Stomach (tissue), 9 donors: ENCODE measurements around the gene ENDOD1. TPM values are rescaled to one million over a fixed set of nuclear protein-coding genes. Genes with fewer than 3 reads are reported as not detected.

Experiments
- DNase-seq, 2 donors: peaks; one replicate each; pipeline versions ENCODE4 v3.0.0 to v3.0.0-alpha.2; 2013 to 2019
- H3K27ac ChIP-seq, 5 donors: fragments of 200-600 bp in 4 of 5; sonication (generic) in 4 of 5; one replicate each; pipeline ENCODE4 v1.5.1; 2013 to 2019; ENCODE audit warnings: mild to moderate bottlenecking in 1 of 5, moderate library complexity in 1 of 5
- H3K27me3 ChIP-seq, 3 donors: fragments of 200-600 bp; sonication (generic); one replicate each; pipeline ENCODE4 v1.5.1; 2017 to 2019; ENCODE audit warnings: mixed run types in 1 of 3
- H3K36me3 ChIP-seq, 4 donors: fragments of 200-600 bp; sonication (generic); 1 replicate in 3 of 4; 2 replicates in 1 of 4; pipeline ENCODE4 v1.5.1; 2016 to 2019
- H3K4me1 ChIP-seq, 4 donors: fragments of 200-600 bp; sonication (generic); one replicate each; pipeline ENCODE4 v1.5.1; 2016 to 2019
- H3K4me3 ChIP-seq, 4 donors: fragments of 200-600 bp; sonication (generic) in 3 of 4; one replicate each; pipeline ENCODE4 v1.5.1; 2016 to 2019; ENCODE audit warnings: mild to moderate bottlenecking in 1 of 4
- H3K9me3 ChIP-seq, 4 donors: fragments of 200-600 bp; sonication (generic); one replicate each; pipeline ENCODE4 v1.5.1; 2016 to 2019
- CTCF ChIP-seq, 7 experiments: fragments of 450-650 bp in 4 of 7; fragments of 200-600 bp in 3 of 7; sonication (generic) in 3 of 7; IDR thresholded peaks; one replicate each; pipeline ENCODE4 v1.5.1; 2016 to 2019; ENCODE audit warnings: antibody characterized with exemption in 7 of 7, control low read depth in 2 of 7, mild to moderate bottlenecking in 1 of 7
- EP300 ChIP-seq: sonication (generic); formaldehyde crosslinking; IDR thresholded peaks from one replicate; pipeline ENCODE4 v1.6.1; 2017; ENCODE audit warnings: antibody characterized with exemption
- POLR2A ChIP-seq, 4 donors: fragments of 450-650 bp; IDR thresholded peaks; one replicate each; pipeline ENCODE4 v1.6.1; 2016; ENCODE audit warnings: antibody characterized with exemption in 4 of 4, control low read depth in 2 of 4, mild to moderate bottlenecking in 1 of 4, moderate library complexity in 1 of 4
- POLR2AphosphoS5 ChIP-seq, 3 donors: sonication (generic); formaldehyde crosslinking; IDR thresholded peaks; one replicate each; pipeline ENCODE4 v1.6.1; 2016; ENCODE audit warnings: antibody characterized with exemption in 3 of 3
- WGBS, 5 donors: extraction: QIAGEN DNeasy Blood & Tissue Kit in 3 of 5; methylation state at CpG; one replicate each; pipeline versions ENCODE4 v1.1.5 to v1.1.7; 2013 to 2018; 5-methylcytosine and 5-hydroxymethylcytosine counted together
- intact Hi-C: fragments of 100-400 bp; cut with DNase I; formaldehyde crosslinking; loops from one replicate; pipeline ENCODE4 v1.15.1; 2023; ENCODE audit warnings: low total_unique reads
- polyA plus RNA-seq, 3 donors: library from polyadenylated mRNA; stranded (reverse); fragments of 200-250 nt; gene quantifications; one replicate each; pipeline ENCODE4 v1.2.3, GENCODE V29; 2013
- total RNA-seq, 5 donors: library from RNA; depleted of rRNA; stranded (reverse); fragments of >200 nt; gene quantifications; one replicate each; pipeline versions ENCODE4 v1.1.0 to v1.2.3, GENCODE V29; 2014 to 2016
- donor health status: healthy with polysubstance abuse.
- donor health status: Bipolar disorder and iron deficiency.
- donor health status: healthy.

The ENDOD1 gene
- total and polyA plus RNA-seq, 8 donors, result 2.4 to 32.2 (median 14.9) TPM

DNA sequence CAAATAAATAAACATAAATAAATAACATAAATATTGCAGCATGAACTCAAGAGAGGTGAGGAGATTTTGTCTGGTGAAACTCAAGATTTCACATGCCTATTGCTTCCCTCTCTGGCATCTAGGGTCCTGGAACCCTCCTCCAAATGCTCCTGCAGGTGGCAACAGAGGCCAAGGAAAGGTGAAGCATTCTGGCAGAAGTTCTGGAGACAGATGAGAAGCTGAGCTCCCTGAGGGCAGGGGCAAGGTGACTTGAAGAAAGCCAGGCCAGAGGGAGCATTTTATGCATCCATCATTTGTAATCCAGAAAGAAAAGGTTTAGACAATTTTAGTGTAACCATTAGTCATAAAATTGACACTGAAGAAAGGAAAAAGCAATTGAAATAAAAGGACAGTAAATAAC, 64.9 kb downstream of the ENDOD1 start:
- intact Hi-C loops, result no loop called here
- H3K27ac ChIP-seq, result no peak overlapping the region
- DNase-seq, result peak; percentile 38 to 82
- no peaks in the 10 kb centered on the region for H3K36me3 ChIP-seq
- no peak overlapping the region for H3K4me3 ChIP-seq
- no peaks in the 10 kb centered on the region for H3K27me3 ChIP-seq
- TF ChIP-seq EP300, result no peak
- TF ChIP-seq POLR2A (IDR thresholded peaks at IDR 0.05), result no peak
- TF ChIP-seq CTCF (IDR thresholded peaks at IDR 0.05), result peak in 5 of 7 experiments; percentile 16 to 45 (median 24)
- no peak for TF ChIP-seq POLR2AphosphoS5 (IDR thresholded peaks at IDR 0.05)
- H3K9me3 ChIP-seq, result no peaks in the 10 kb centered on the region
- H3K4me1 ChIP-seq, result peaks cover 6 to 64% (median 23%) of the 10 kb centered on the region in 4 donors

GRCh38 chr11:95155385-95155784, 65.7 kb downstream of the ENDOD1 start:
- H3K27me3 ChIP-seq, result no peaks in the 10 kb centered on the region
- peaks cover 6 to 55% (median 17%) of the 10 kb centered on the region in 4 donors for H3K4me1 ChIP-seq
- no peak overlapping the region for H3K4me3 ChIP-seq
- no peak for TF ChIP-seq EP300
- TF ChIP-seq POLR2A (IDR thresholded peaks at IDR 0.05), result no peak
- TF ChIP-seq CTCF (IDR thresholded peaks at IDR 0.05), result no peak
- no peak for TF ChIP-seq POLR2AphosphoS5 (IDR thresholded peaks at IDR 0.05)
- DNase-seq, result no peak
- 88 to 99% (median 96%) methylated on average over 4 of the region's 4 CpGs for WGBS, 5 donors
- H3K9me3 ChIP-seq, result no peaks in the 10 kb centered on the region
- intact Hi-C loops, result loop anchor here (5.0 kb wide), 1 partner anchor 607 kb away; no protein-coding TSS in a partner anchor
- H3K36me3 ChIP-seq, result no peaks in the 10 kb centered on the region
- H3K27ac ChIP-seq, result no peak overlapping the region

- peak overlapping the region in 3 of 5 donors; percentile 52 to 65 (median 63) for H3K27ac ChIP-seq
- no peaks in the 10 kb centered on the region for H3K27me3 ChIP-seq
- no peaks in the 10 kb centered on the region for H3K9me3 ChIP-seq
- no peak for DNase-seq
- peaks cover 5 to 47% (median 16%) of the 10 kb centered on the region in 4 donors for H3K4me1 ChIP-seq
- intact Hi-C loops, result loop anchor here (5.0 kb wide), 1 partner anchor 606 kb away; no protein-coding TSS in a partner anchor
- no peak overlapping the region for H3K4me3 ChIP-seq
- TF ChIP-seq EP300 (no peak), POLR2AphosphoS5 (IDR thresholded peaks at IDR 0.05) (no peak), POLR2A (IDR thresholded peaks at IDR 0.05) (no peak), CTCF (IDR thresholded peaks at IDR 0.05) (no peak)
- H3K36me3 ChIP-seq, result no peaks in the 10 kb centered on the region
- WGBS, 5 donors, result 77 to 89% (median 88%) methylated on average over 5 of the region's 5 CpGs
Measured at GRCh38 chr11:95156133-95156721, 66.6 kb downstream of the ENDOD1 start.

- DNase-seq, result peak in 1 of 2 donors; percentile 73
- Histone ChIP-seq H3K9me3 (no peaks in the 10 kb centered on the region), H3K4me3 (no peak overlapping the region), H3K36me3 (no peaks in the 10 kb centered on the region), H3K27ac (peak overlapping the region in 4 of 5 donors; percentile 39 to 65 (median 58)), H3K4me1 (peaks cover under 1 to 40% (median 12%) of the 10 kb centered on the region in 4 donors), H3K27me3 (no peaks in the 10 kb centered on the region)
- WGBS, 5 donors, result 33 to 46% (median 40%) methylated on average over 7 of the region's 7 CpGs
- TF ChIP-seq EP300, result no peak
- no peak for TF ChIP-seq CTCF (IDR thresholded peaks at IDR 0.05)
- no peak for TF ChIP-seq POLR2A (IDR thresholded peaks at IDR 0.05)
- intact Hi-C loops, result loop anchor here (5.0 kb wide), 1 partner anchor 605 kb away; no protein-coding TSS in a partner anchor
Measured at GRCh38 chr11:95156916-95157541, 67.4 kb downstream of the ENDOD1 start.
